DOHH2 (cell line): ENCODE measurements around the gene PTPN22.

ENCODE experiments used
- H3F3A ChIP-seq: fragments of 200-600 bp; sonication (generic), shearing (Covaris generic); 2 replicates; pipeline ENCODE4 v1.6.0; 2016; ENCODE audit warnings: antibody characterized with exemption, mild to moderate bottlenecking; ENCODE audit not compliant: control insufficient read depth, insufficient read depth
- H3K27ac ChIP-seq: fragments of 200-600 bp; sonication (generic); 2 replicates; pipeline ENCODE4 v1.5.1; 2014; ENCODE audit warnings: low read depth, mild to moderate bottlenecking, low read length, moderate library complexity
- H3K27me3 ChIP-seq: fragments of 200-600 bp; sonication (generic); 2 replicates; pipeline ENCODE4 v1.6.1; 2014; ENCODE audit warnings: mild to moderate bottlenecking, low read length, mixed read lengths; ENCODE audit not compliant: control insufficient read depth
- H3K36me3 ChIP-seq: fragments of 200-600 bp; sonication (generic); 2 replicates; pipeline ENCODE4 v1.6.1; 2014; ENCODE audit warnings: mild to moderate bottlenecking, low read length, moderate library complexity, mixed read lengths; ENCODE audit not compliant: control insufficient read depth
- H3K4me1 ChIP-seq: fragments of 200-600 bp; sonication (generic); 2 replicates; pipeline ENCODE4 v1.6.1; 2014; ENCODE audit warnings: mild to moderate bottlenecking, low read length, mixed read lengths; ENCODE audit not compliant: control insufficient read depth
- H3K4me2 ChIP-seq: fragments of 200-600 bp; sonication (generic); 2 replicates; pipeline ENCODE4 v1.6.0; 2014; ENCODE audit warnings: mild to moderate bottlenecking, low read length, moderate library complexity
- H3K4me3 ChIP-seq: fragments of 200-600 bp; sonication (generic); 2 replicates; pipeline ENCODE4 v1.5.1; 2014; ENCODE audit warnings: mild to moderate bottlenecking, low read length, mixed read lengths
- H3K79me2 ChIP-seq: fragments of 200-600 bp; sonication (generic); 2 replicates; pipeline ENCODE4 v1.6.1; 2014; ENCODE audit warnings: mild to moderate bottlenecking, low read length, mixed read lengths; ENCODE audit not compliant: control insufficient read depth
- H3K9me2 ChIP-seq: fragments of 200-600 bp; sonication (generic); replicated peaks from 2 replicates; pipeline ENCODE4 v1.6.1; 2014; ENCODE audit warnings: mild to moderate bottlenecking, low read length, mixed read lengths; ENCODE audit not compliant: control insufficient read depth
- H3K9me3 ChIP-seq: fragments of 200-600 bp; sonication (generic); 2 replicates; pipeline ENCODE4 v1.6.1; 2014; ENCODE audit warnings: antibody characterized with exemption, low read length, mixed read lengths; ENCODE audit not compliant: control insufficient read depth, insufficient read depth
- H4K20me1 ChIP-seq: fragments of 200-600 bp; sonication (generic); 2 replicates; pipeline ENCODE4 v1.6.0; 2014; ENCODE audit warnings: low read depth, mild to moderate bottlenecking, antibody characterized with exemption, low read length, moderate library complexity; ENCODE audit not compliant: control insufficient read depth, insufficient read depth
- CTCF ChIP-seq: fragments of 200-600 bp; sonication (generic); IDR thresholded peaks from one replicate; pipeline ENCODE4 v1.5.1; 2014; ENCODE audit warnings: antibody characterized with exemption, mild to moderate bottlenecking, low read depth, low read length; ENCODE audit not compliant: poor library complexity, severe bottlenecking
- EZH2phosphoT487 ChIP-seq: fragments of 200-600 bp; sonication (generic); IDR thresholded peaks from 2 replicates; pipeline ENCODE4 v1.6.1; 2017; ENCODE audit warnings: borderline replicate concordance, mild to moderate bottlenecking, antibody characterized with exemption, low read length, moderate library complexity, mixed read lengths

Gene PTPN22

DNA sequence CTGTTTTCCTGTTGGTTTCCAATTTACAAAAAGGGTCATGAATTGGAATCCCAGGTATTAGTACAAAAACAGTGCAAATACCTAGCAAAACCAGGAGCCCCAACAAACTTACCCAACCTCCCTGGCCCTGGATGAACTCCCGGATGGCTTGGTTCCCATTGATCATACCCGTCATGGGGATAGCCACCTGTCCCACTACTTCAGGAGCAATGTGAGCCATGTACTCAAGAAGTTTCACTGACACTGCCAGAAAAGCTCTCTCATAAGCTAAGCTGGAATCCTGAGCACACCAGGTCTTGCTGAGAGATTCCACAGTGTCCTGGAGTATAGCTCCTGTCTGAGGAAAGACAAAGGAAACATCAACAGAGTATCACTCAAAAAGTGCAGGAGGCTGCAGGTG lies 10.1 kb upstream of the PTPN22 start:
- Histone ChIP-seq H3K4me3 (no peak overlapping the region), H3K27me3 (no peaks in the 10 kb centered on the region), H3K9me3 (no peaks in the 10 kb centered on the region), H3K36me3 (no peaks in the 10 kb centered on the region), H3K4me1 (peaks cover 5% of the 10 kb centered on the region; the same call in 1 of the 2 replicates), H3K4me2 (no peak overlapping the region), H3K79me2 (no peaks in the 10 kb centered on the region), H3K9me2 (no peaks in the 10 kb centered on the region), H3F3A (no peaks in the 10 kb centered on the region), H4K20me1 (no peaks in the 10 kb centered on the region), H3K27ac (no peak overlapping the region)
- TF ChIP-seq CTCF = no peak
- TF ChIP-seq EZH2phosphoT487 = no peak

- H3K36me3 ChIP-seq = no peaks in the 10 kb centered on the region
- TF ChIP-seq EZH2phosphoT487 (no peak), CTCF (no peak)
- peaks cover 10% of the 10 kb centered on the region for H3K4me1 ChIP-seq
- no peaks in the 10 kb centered on the region for H3F3A ChIP-seq
- no peaks in the 10 kb centered on the region for H3K9me2 ChIP-seq
- no peaks in the 10 kb centered on the region for H3K27me3 ChIP-seq
- no peak overlapping the region for H3K4me3 ChIP-seq
- H3K4me2 ChIP-seq = no peak overlapping the region
- H3K79me2 ChIP-seq = no peaks in the 10 kb centered on the region
- no peak overlapping the region for H3K27ac ChIP-seq
- no peaks in the 10 kb centered on the region for H3K9me3 ChIP-seq
- H4K20me1 ChIP-seq = no peaks in the 10 kb centered on the region
These were observed 8.2 kb upstream of the PTPN22 start for GRCh38 chr1:113879739-113880038.

GRCh38 chr1:113876176-113876575 lies 4.7 kb upstream of the PTPN22 start:
- no peaks in the 10 kb centered on the region for H4K20me1 ChIP-seq
- no peaks in the 10 kb centered on the region for H3K9me2 ChIP-seq
- H3K27me3 ChIP-seq = no peaks in the 10 kb centered on the region
- TF ChIP-seq EZH2phosphoT487 = no peak
- no peak for TF ChIP-seq CTCF
- no peak overlapping the region for H3K27ac ChIP-seq
- H3K79me2 ChIP-seq = peaks cover 3% of the 10 kb centered on the region
- no peak overlapping the region for H3K4me3 ChIP-seq
- H3K36me3 ChIP-seq = no peaks in the 10 kb centered on the region
- H3F3A ChIP-seq = peaks cover 19% of the 10 kb centered on the region
- peaks cover 39% of the 10 kb centered on the region for H3K4me1 ChIP-seq
- no peak overlapping the region for H3K4me2 ChIP-seq
- no peaks in the 10 kb centered on the region for H3K9me3 ChIP-seq

- H3K79me2 ChIP-seq = peaks cover 8% of the 10 kb centered on the region
- H3K27me3 ChIP-seq = no peaks in the 10 kb centered on the region
- H3K9me2 ChIP-seq = no peaks in the 10 kb centered on the region
- H3K9me3 ChIP-seq = no peaks in the 10 kb centered on the region
- peaks cover 21% of the 10 kb centered on the region for H3F3A ChIP-seq
- H3K4me3 ChIP-seq = no peak overlapping the region
- no peak overlapping the region for H3K27ac ChIP-seq
- TF ChIP-seq CTCF (no peak), EZH2phosphoT487 (no peak)
- no peaks in the 10 kb centered on the region for H4K20me1 ChIP-seq
- H3K4me2 ChIP-seq = no peak overlapping the region
- no peaks in the 10 kb centered on the region for H3K36me3 ChIP-seq
- peaks cover 39% of the 10 kb centered on the region for H3K4me1 ChIP-seq
These were observed 4.2 kb upstream of the PTPN22 start for GRCh38 chr1:113875714-113876113.
